K562 (cell line): ENCODE data around the gene TBP. TPM values are rescaled to one million over a fixed set of nuclear protein-coding genes. Genes with fewer than 3 reads are reported as not detected.

ENCODE experiments used
- ATF6 ChIP-seq: sonication (generic); formaldehyde crosslinking; IDR thresholded peaks from 2 replicates; pipeline ENCODE4 v1.4.0; 2020; ENCODE audit warnings: mild to moderate bottlenecking, missing genetic modification reagents
- CREM ChIP-seq: IDR thresholded peaks from 2 replicates; pipeline ENCODE4 v1.6.1; 2014; ENCODE audit warnings: antibody characterized with exemption, low read depth
- FOXJ2 ChIP-seq: fragments of 200-800 bp; sonication (Bioruptor generic); IDR thresholded peaks from 2 replicates; pipeline ENCODE4 v1.6.1; 2016; ENCODE audit warnings: missing genetic modification characterization, missing compliant biosample characterization
- KLF1 ChIP-seq: fragments of 450-650 bp; IDR thresholded peaks from 2 replicates; pipeline ENCODE4 v1.6.1; 2016; ENCODE audit warnings: missing genetic modification characterization, missing compliant biosample characterization
- LEF1 ChIP-seq: fragments of 450-650 bp; IDR thresholded peaks from 2 replicates; pipeline ENCODE4 v1.6.1; 2016; ENCODE audit warnings: mild to moderate bottlenecking
- MEF2D ChIP-seq: conservative IDR thresholded peaks from 2 replicates; pipeline ENCODE4 v1.6.1; 2016; ENCODE audit warnings: low read depth, missing genetic modification characterization, missing compliant biosample characterization
- PHF8 ChIP-seq: fragments of 200-600 bp; sonication (generic); IDR thresholded peaks from 2 replicates; pipeline ENCODE4 v1.6.1; 2012; ENCODE audit warnings: mixed run types, mild to moderate bottlenecking, inconsistent platforms, low read length, moderate library complexity, borderline replicate concordance
- RBM14 ChIP-seq: fragments of 200-400 bp; formaldehyde crosslinking; IDR thresholded peaks from 2 replicates; pipeline ENCODE4 v1.6.1; 2018; ENCODE audit warnings: low read depth, mild to moderate bottlenecking, low read length, moderate library complexity, borderline replicate concordance; ENCODE audit not compliant: insufficient read depth
- REST ChIP-seq, 2 experiments: fragments of 450-650 bp; formaldehyde crosslinking in 1 of 2; IDR thresholded peaks; 2 replicates each; pipeline versions ENCODE4 v1.4.0 to v1.6.1; 2014 to 2020; ENCODE audit warnings: mild to moderate bottlenecking in 2 of 2, borderline replicate concordance in 1 of 2, low read depth in 1 of 2
- SPI1 ChIP-seq: IDR thresholded peaks from 2 replicates; pipeline ENCODE4 v1.6.1; 2011; ENCODE audit warnings: low read depth, low read length, control low read depth, borderline replicate concordance
- TCF7L2 ChIP-seq: fragments of 150-350 bp; IDR thresholded peaks from 2 replicates; pipeline ENCODE4 v1.6.1; 2016; ENCODE audit warnings: low read depth, mild to moderate bottlenecking, low read length, moderate library complexity
- ZNF277 ChIP-seq: fragments of 250-450 bp; sonication (Bioruptor Pico); IDR thresholded peaks from 2 replicates; pipeline ENCODE4 v1.8.0; 2022; ENCODE audit warnings: inconsistent platforms, mild to moderate bottlenecking, moderate library complexity, borderline replicate concordance
- ZNF766 ChIP-seq: fragments of 200-800 bp; sonication (Bioruptor generic); conservative IDR thresholded peaks from 2 replicates; pipeline ENCODE4 v1.6.1; 2016; ENCODE audit warnings: missing genetic modification characterization, missing compliant biosample characterization
- polyA plus RNA-seq, 8 experiments: library from polyadenylated mRNA; depleted of rRNA in 4 of 8; stranded (reverse) in 5 of 8; unstranded in 3 of 8; fragments of >200 nt; fragmentation: Nextera tagmentation in 2 of 8; fragmentation: Illumina TruSeq in 1 of 8; extraction: Ambion mirVana in 2 of 8; extraction: Trizol in 1 of 8; gene quantifications; 2 replicates each; pipeline versions ENCODE4 v1.2.1 to v1.2.3, GENCODE V29; 2011 to 2014; ENCODE audit warnings: inconsistent platforms in 1 of 8, missing spikeins in 1 of 8
- total RNA-seq, 7 experiments: library from RNA; depleted of rRNA in 6 of 7; stranded (reverse); fragments of >200 nt in 6 of 7; fragmentation: Illumina TruSeq in 2 of 7; extraction: Trizol in 2 of 7; gene quantifications; 2 replicates each; pipeline versions ENCODE4 v1.2.1 to v1.2.3, GENCODE V29; 2011 to 2021; ENCODE audit warnings: low replicate concordance in 1 of 7
- TF ChIP-seq, protein P1 (sequence below): fragments of 450-650 bp; IDR thresholded peaks from 2 replicates; pipeline ENCODE4 v1.6.1; 2016; ENCODE audit warnings: low read depth, mild to moderate bottlenecking, moderate library complexity

The TBP gene
- total and polyA plus RNA-seq, 9 of the 15 experiments (the other 6 are each of a cell fraction or from before 2014, with no cell fraction given): 28.5 to 86.1 (median 39.5) TPM

DNA sequence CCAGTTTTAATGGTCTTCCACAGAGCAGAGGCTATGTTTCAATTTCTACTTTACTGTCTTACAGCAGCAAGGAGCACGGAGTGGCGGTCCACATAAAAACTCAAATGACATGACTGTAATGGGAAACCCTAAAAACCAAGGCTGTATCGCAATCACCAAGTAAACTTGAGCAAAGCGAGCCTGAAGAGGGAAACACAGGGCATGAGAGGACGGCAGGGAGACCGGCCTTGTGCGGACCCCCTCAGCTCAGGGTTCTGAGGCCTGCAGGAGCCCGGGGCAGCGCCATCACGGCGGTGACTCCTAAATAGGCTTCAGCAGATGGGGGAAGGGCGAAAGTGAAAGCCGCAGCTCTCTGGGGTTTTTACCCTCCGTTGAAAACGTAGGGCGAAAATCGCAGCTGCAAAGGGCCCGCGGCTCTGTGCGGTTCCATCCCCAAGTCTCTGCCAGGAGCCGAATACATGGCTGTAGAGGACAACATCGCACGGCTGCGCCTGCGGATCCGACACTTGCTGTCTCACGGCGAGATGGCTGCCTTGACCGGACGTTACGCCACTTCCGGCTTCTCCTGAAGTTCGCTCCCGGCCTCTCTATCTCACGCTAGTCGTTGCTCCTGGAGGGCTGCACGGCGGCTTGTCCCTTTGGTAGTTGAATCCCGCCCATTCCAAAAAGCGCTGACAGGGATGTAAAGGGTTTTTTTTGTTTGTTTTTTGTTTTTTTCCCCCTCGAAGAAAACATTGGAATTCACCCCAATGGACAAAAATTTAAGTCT is 1.2 kb upstream of the TBP start, which contains the start of gene PSMB1 (continued):
- no peak for TF ChIP-seq REST (IDR thresholded peaks at IDR 0.05; ENCODE audit: borderline replicate concordance)
- TF ChIP-seq REST (CRISPR knock-in tag; IDR thresholded peaks at IDR 0.05; ENCODE audit: low read depth): 0 out of 2 replicates have a peak, but pooled peaks have one; percentile 35
- 0 out of 2 replicates have a peak, but pooled peaks have one; percentile 57 for TF ChIP-seq ATF6
- TF ChIP-seq, protein P1, sequence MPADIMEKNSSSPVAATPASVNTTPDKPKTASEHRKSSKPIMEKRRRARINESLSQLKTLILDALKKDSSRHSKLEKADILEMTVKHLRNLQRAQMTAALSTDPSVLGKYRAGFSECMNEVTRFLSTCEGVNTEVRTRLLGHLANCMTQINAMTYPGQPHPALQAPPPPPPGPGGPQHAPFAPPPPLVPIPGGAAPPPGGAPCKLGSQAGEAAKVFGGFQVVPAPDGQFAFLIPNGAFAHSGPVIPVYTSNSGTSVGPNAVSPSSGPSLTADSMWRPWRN: no peak
- no peak for TF ChIP-seq KLF1 (tag)
- peak; percentile 50; the same call in 1 of the 2 replicates for TF ChIP-seq LEF1
- TF ChIP-seq RBM14: no peak
- TF ChIP-seq CREM: peak; percentile 98
- peak; percentile 19; the same call in 1 of the 2 replicates for TF ChIP-seq FOXJ2 (tag)
- no peak for TF ChIP-seq ZNF277 (CRISPR knock-in tag)
- TF ChIP-seq ZNF766 (CRISPR knock-in tag): peak; percentile 63; the same call in 1 of the 2 replicates
- TF ChIP-seq SPI1: 0 out of 2 replicates have a peak, but pooled peaks have one; percentile 39
- peak; percentile 52; the same call in 1 of the 2 replicates for TF ChIP-seq MEF2D (tag)
- peak; percentile 96 for TF ChIP-seq PHF8
- no peak for TF ChIP-seq TCF7L2
